Measurements from ENCODE around the gene RPS29. TPM values are rescaled to one million over a fixed set of nuclear protein-coding genes. Genes with fewer than 3 reads are reported as not detected.
A peak's percentile ranks its signal among the peaks of the same experiment; 100 is the strongest.

RPS29 gene
- total and polyA plus RNA-seq, 2 of the 13 experiments (the other 11 are each of a cell fraction or from before 2014, with no cell fraction given) = 4,303 to 8,215 TPM

GRCh38 chr14:49634547-49635334, 48.6 kb upstream of the RPS29 start, which contains the start of gene DNAAF2 (continued):
- 0 out of 2 replicates have a peak, but pooled peaks have one; percentile 2 for TF ChIP-seq MLX (CRISPR knock-in tag; IDR thresholded peaks at IDR 0.05)
- no peak for TF ChIP-seq ZNF773 (CRISPR knock-in tag; IDR thresholded peaks at IDR 0.05; ENCODE audit: borderline replicate concordance)
- no peak for TF ChIP-seq SMARCE1 (IDR thresholded peaks at IDR 0.05; ENCODE audit: borderline replicate concordance)
- TF ChIP-seq SUZ12 (IDR thresholded peaks at IDR 0.05; ENCODE audit: low read depth, low read length) = no peak
- peak; percentile 86 for TF ChIP-seq MTERF4 (CRISPR knock-in tag; IDR thresholded peaks at IDR 0.05)
- 0 out of 2 replicates have a peak, but pooled peaks have one; percentile 24 for TF ChIP-seq ISX (CRISPR knock-in tag; conservative IDR thresholded peaks at IDR 0.05)
- TF ChIP-seq ZNF616 (CRISPR knock-in tag; IDR thresholded peaks at IDR 0.05; ENCODE audit: low read depth) = peak; percentile 87
- no peak for TF ChIP-seq ZNF33A (CRISPR knock-in tag; IDR thresholded peaks at IDR 0.05; ENCODE audit: borderline replicate concordance)
- TF ChIP-seq SIN3A (IDR thresholded peaks at IDR 0.05; ENCODE audit: borderline replicate concordance, low read depth, low read length) = peak; percentile 89
- TF ChIP-seq, protein P1, sequence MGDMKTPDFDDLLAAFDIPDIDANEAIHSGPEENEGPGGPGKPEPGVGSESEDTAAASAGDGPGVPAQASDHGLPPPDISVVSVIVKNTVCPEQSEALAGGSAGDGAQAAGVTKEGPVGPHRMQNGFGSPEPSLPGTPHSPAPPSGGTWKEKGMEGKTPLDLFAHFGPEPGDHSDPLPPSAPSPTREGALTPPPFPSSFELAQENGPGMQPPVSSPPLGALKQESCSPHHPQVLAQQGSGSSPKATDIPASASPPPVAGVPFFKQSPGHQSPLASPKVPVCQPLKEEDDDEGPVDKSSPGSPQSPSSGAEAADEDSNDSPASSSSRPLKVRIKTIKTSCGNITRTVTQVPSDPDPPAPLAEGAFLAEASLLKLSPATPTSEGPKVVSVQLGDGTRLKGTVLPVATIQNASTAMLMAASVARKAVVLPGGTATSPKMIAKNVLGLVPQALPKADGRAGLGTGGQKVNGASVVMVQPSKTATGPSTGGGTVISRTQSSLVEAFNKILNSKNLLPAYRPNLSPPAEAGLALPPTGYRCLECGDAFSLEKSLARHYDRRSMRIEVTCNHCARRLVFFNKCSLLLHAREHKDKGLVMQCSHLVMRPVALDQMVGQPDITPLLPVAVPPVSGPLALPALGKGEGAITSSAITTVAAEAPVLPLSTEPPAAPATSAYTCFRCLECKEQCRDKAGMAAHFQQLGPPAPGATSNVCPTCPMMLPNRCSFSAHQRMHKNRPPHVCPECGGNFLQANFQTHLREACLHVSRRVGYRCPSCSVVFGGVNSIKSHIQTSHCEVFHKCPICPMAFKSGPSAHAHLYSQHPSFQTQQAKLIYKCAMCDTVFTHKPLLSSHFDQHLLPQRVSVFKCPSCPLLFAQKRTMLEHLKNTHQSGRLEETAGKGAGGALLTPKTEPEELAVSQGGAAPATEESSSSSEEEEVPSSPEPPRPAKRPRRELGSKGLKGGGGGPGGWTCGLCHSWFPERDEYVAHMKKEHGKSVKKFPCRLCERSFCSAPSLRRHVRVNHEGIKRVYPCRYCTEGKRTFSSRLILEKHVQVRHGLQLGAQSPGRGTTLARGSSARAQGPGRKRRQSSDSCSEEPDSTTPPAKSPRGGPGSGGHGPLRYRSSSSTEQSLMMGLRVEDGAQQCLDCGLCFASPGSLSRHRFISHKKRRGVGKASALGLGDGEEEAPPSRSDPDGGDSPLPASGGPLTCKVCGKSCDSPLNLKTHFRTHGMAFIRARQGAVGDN (CRISPR knock-in tag; IDR thresholded peaks at IDR 0.05) = peak; percentile 91
- no peak for TF ChIP-seq ZNF556 (CRISPR knock-in tag; IDR thresholded peaks at IDR 0.05; ENCODE audit: borderline replicate concordance)
- TF ChIP-seq REL (CRISPR knock-in tag; conservative IDR thresholded peaks at IDR 0.05) = no peak
- no peak; the same call in 1 of the 2 replicates for TF ChIP-seq ELK4 (CRISPR knock-in tag; IDR thresholded peaks at IDR 0.05; ENCODE audit: borderline replicate concordance)
- TF ChIP-seq MAZ (IDR thresholded peaks at IDR 0.05; ENCODE audit: borderline replicate concordance, low read depth, low read length) = 0 out of 2 replicates have a peak, but pooled peaks have one; percentile 24
- TF ChIP-seq MAZ (CRISPR knock-in tag; IDR thresholded peaks at IDR 0.05; ENCODE audit: low read depth) = peak; percentile 9; the same call in 1 of the 2 replicates
- TF ChIP-seq, protein P2, sequence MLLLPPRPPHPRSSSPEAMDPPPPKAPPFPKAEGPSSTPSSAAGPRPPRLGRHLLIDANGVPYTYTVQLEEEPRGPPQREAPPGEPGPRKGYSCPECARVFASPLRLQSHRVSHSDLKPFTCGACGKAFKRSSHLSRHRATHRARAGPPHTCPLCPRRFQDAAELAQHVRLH (CRISPR knock-in tag; IDR thresholded peaks at IDR 0.05; ENCODE audit: borderline replicate concordance, low read depth) = no peak
- peak; percentile 40; the same call in 1 of the 2 replicates for TF ChIP-seq ZSCAN20 (CRISPR knock-in tag; IDR thresholded peaks at IDR 0.05; ENCODE audit: borderline replicate concordance)
- TF ChIP-seq ZNF788 (CRISPR knock-in tag; IDR thresholded peaks at IDR 0.05; ENCODE audit: borderline replicate concordance) = 0 out of 2 replicates have a peak, but pooled peaks have one; percentile 43
